HG03439 (cell line): ENCODE data around the gene SRD5A2.

Experiments
- ATAC-seq: cut with Tn5 transposase; IDR thresholded peaks from one replicate; pipeline ENCODE4 v1.9.1; 2021; ENCODE audit warnings: mild to moderate bottlenecking, moderate library complexity; ENCODE audit not compliant: unreplicated experiment

The SRD5A2 gene, protein sequence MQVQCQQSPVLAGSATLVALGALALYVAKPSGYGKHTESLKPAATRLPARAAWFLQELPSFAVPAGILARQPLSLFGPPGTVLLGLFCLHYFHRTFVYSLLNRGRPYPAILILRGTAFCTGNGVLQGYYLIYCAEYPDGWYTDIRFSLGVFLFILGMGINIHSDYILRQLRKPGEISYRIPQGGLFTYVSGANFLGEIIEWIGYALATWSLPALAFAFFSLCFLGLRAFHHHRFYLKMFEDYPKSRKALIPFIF

GRCh38 chr2:31580321-31581117 lies at the start of gene SRD5A2:
SRD5A2 (minus strand) TSS chr2:31580938; CDS start chr2:31580900, 38 bp downstream.
- no peak for ATAC-seq

- no peak for ATAC-seq
Measured at GRCh38 chr2:31606509-31606908, 25.8 kb upstream of the SRD5A2 start.

DNA sequence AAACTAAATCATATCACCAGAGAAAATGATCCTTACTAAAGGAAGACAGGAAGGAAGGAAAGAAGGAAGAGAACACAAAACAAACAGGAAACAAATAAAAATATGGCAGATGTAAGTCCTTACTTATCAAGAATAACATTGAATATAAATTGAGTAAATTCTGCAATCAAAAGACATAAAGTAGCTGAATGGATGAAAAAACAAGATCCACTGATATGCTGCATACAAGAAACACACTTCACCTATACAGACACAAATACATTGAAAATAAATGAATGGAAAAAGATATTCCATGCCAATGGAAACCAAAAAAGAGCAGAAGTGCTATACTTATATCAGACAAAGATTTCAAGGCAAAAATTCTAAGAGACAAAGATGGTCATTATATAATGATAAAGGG lies 18.0 kb upstream of the SRD5A2 start:
- ATAC-seq, result no peak

- no peak for ATAC-seq
Measured at GRCh38 chr2:31586230-31586629, 5.5 kb upstream of the SRD5A2 start.

DNA sequence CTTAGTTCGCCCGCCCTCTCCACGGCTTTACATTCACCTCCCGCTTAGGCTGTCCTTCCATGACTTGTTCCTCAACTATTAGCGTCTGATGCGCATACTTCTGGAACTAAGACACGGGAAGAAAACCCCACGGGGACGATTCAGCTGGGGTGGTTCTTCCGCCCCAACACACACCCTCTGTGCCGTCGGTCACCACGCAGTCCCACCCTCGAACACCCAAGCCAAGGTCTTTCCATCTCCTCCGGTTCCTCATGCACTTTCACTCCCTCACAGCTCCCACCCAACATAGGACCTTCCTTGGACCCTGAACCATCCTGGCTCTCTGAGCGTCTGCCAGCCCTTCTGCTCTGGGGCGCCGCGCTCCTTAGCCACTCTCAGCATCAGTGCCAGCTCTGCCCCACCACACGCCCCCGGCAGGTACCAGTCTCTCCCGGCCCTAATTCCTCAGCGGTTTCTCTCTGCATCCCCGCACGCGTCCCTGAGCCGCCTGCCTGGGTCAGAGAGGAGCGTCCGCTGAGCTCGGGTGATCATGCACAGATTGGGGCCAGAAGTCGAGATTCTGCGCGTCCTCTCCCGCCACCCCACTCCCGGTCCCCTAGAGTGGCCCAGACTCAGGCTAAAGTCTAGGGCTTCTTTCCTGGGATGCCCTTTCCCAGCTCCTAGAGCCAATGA lies 522 bp upstream of the SRD5A2 start:
- no peak for ATAC-seq

DNA sequence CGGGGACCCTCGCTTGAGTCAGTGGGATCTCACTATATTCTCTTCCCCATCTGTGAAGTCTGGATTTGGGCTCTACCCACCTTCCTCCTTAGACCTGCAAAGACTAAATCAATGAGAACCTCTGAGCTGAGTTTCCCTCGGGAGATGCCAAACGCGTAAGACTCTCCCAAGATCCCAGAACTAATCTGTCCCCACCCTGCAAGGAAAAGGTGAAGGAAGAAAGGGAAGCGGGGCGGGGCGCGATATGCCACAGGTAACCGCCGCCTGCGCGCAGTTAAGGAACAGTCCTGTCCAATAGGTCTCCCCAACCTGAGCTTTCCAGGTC lies 780 bp downstream of the SRD5A2 start:
- no peak for ATAC-seq

GRCh38 chr2:31578316-31578715 lies 2.4 kb downstream of the SRD5A2 start:
- ATAC-seq, result no peak

- ATAC-seq, result no peak
Measured at GRCh38 chr2:31577143-31577542, 3.6 kb downstream of the SRD5A2 start.

DNA sequence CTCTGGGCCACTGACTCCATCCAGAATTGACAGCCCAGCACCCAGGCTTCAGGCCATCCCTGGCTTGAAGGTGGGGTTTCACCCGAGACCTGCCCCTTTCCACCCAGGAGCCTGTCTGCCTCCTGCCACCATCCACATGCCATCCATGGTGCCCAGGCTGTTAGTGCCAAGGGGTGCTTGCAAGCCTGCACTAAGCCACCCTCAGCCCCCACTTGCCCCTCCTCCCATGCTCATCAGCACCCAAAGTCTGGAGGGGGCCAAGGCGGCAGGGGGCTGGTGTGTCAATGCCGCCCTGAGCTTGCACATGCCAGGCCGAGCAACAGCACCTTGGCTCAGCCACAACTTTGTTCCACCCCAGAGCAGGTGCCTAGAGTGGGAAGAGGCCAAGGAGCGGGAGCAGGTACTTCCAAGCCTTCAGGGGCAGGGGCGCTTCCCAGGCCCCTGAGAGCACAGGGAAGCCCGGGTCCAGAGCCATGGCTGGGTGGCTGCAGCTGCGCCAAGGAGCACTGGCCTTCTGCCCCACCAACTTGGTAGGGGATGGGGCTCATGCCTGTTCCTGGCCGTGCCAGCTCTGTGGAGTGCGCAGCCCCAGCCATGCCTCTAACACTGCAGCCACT lies 12.0 kb downstream of the SRD5A2 start:
- ATAC-seq, result no peak

DNA sequence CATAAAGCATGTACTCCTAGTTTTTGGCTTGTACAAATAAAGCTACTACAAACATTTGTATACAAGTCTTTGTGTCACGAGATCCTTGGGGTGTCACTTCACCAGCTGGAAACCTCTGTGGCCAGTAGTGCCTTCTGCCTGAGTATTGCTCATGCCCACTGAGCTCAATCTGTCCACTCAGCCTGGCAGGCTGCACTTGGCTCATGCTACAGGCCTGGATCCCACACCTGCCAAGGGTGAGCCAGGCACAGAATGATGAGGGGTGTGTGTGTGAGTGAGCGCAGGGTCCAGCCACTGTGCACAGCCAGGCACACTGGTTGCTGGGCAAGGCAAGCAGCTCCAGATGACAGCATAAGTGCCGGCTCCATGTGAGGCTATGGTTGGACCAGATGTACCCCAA lies 13.1 kb downstream of the SRD5A2 start:
- no peak for ATAC-seq

DNA sequence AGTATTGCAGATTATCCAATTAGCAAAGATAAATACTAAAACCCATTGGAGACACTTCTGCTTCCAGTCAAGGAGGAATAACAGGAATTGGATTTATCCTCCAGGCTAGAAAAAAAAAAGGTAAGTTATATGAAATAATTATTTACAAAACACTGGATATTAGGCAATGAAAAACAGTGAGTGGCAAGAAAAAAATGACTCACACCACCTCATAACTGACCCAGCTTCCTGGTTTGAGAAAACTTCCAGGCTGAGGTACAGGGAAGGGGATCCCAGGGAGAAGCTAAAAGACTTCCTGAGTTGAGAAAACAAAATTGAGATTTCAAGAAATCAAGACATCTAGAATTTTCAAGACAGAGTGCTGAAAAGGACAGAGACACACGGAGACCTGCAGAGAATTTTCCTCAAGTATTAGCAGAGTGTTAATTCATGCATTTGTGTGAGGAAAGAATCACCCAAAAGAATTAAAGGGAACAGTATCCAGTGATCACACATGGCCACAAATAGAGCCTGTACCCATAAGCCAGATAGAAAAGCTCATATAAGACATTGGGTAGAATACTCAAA lies 17.4 kb downstream of the SRD5A2 start:
- ATAC-seq, result no peak

DNA sequence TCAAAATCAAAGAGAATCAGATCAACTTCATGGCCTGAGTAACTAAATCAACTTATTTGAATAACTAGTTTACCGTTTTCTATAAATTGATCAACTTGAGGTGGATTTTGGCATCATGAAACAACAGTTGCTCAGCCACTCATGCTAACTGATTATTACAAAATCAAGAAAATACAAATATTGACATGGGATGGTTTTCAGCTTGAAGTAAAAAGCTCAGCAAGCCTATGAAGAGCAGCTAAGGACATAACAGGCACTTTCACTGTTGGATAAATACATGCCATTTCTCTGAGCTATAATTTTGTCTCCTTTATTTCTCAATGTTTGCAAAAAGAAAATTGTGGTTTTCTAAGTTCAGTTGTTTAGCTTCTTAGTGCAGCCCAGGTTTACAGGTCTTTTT lies 18.9 kb downstream of the SRD5A2 start:
- ATAC-seq, result no peak

- no peak for ATAC-seq
Measured at GRCh38 chr2:31558401-31559295, 22.1 kb downstream of the SRD5A2 start.

- no peak for ATAC-seq
Measured at GRCh38 chr2:31556940-31557339, 23.8 kb downstream of the SRD5A2 start.

- ATAC-seq, result no peak
Measured at GRCh38 chr2:31555967-31556706, 24.6 kb downstream of the SRD5A2 start.

DNA sequence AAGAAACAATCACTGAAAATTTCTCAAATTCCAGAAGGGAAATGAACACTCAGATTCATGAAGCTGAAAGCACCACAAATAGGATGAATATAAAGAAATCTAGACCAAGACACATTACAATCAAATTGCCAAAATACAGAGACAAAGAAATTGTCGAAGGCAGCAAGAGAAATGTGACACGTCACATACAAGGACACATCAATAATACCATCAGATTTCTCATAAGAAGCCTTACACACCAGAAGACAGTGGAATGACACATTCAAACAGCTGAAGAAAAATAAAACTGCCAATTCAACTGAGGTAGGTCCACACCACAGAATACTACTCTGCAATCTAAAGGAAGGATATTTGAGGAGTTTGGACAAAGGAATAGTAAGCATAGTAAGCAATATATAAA lies 27.4 kb downstream of the SRD5A2 start:
- no peak for ATAC-seq

DNA sequence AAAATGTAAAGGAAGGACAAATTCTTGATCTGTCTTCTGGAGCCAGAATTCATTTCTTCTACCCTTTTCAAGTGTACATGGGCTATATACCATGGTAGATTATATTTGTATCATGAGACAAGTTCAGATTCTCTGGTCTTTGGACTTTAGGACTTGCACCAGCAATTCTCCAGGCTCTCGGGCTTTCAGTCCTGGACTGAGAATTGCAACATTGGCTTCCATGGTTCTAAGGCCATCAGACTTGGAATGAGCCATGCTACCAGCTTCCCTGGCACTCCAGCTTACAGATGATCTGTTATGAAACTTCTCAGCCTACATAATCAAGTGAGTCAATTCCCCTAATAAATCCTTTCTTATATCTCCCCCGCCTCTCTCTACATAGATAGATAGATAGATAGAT lies 33.3 kb downstream of the SRD5A2 start:
- no peak for ATAC-seq

GRCh38 chr2:31541853-31542252 lies 38.9 kb downstream of the SRD5A2 start:
- ATAC-seq, result no peak

DNA sequence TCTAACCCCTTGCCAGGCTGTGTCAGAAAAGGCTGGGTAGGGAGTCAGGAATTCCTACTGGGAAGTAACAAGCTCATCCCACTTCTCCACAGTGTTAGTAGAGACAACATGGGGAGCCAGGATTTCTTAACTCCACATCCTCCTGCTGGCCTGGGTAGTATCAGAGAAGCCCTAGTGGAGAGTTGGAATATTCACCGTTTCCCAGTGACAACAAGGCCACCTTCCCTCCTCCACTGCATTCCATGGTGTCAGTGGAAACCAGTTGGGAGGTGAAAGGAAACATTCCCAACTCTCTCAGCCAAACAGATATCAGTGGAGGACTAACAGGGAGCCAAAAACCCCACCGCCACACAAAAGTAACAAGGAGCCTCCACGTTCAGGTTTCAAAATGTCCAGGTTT lies 41.2 kb downstream of the SRD5A2 start:
- ATAC-seq, result no peak

GRCh38 chr2:31535768-31536167 lies 45.0 kb downstream of the SRD5A2 start:
- ATAC-seq, result no peak
